ENCODE data around the gene CACNA2D3.

DNA sequence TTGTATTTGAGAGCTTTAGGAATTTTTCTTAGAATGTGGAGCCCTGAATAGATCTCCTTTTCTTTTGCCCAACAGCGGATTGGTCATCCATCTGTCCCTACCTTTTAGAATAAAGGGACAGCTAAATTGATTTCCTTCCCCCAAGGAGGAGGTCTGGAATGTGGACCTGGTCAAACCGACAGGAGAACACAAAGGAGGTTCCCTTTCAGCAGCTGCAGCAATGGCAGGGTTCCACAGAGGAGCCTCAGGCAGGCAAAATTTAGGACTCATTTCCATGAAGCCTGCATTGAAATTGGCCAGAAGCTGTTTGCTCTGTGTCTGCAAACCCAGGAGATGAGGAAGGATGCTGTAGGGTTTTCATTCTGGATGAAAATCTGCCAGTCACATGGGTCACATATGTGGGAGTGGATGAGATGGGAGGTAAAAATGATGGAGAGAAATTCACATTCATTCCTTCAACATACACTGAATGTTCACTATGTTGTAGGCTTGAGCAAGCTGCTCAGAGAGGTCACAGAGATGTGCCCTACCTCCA, 728.2 kb downstream of the CACNA2D3 start:
- TF ChIP-seq CTCF (IDR thresholded peaks at IDR 0.05) (no peak), POLR2A (IDR thresholded peaks at IDR 0.05) (no peak)

All from transverse colon (tissue), 3 donors.